Transverse colon (tissue), 4 donors: ENCODE results near the gene OR4M2. TPM values are rescaled to one million over a fixed set of nuclear protein-coding genes. Genes with fewer than 3 reads are reported as not detected.
"Not testable (repeated sequence)": the region's sequence is repeated elsewhere in the genome, so short reads cannot be mapped to it uniquely, and the experiment has no call there.

Experiments
- DNase-seq: peaks from one replicate; pipeline ENCODE4 v3.0.0-alpha.2; 2019
- H3K27ac ChIP-seq, 4 donors: fragments of 200-600 bp; sonication (generic); 2 replicates each; pipeline ENCODE4 v1.5.1; 2016 to 2018; ENCODE audit warnings: inconsistent platforms in 4 of 4
- H3K27me3 ChIP-seq: fragments of 200-600 bp; sonication (generic); 2 replicates; pipeline ENCODE4 v1.5.1; 2017; ENCODE audit warnings: inconsistent platforms
- H3K36me3 ChIP-seq, 4 donors: fragments of 200-600 bp; sonication (generic); 2 replicates each; pipeline ENCODE4 v1.5.1; 2017 to 2019; ENCODE audit warnings: inconsistent platforms in 4 of 4
- H3K4me1 ChIP-seq, 4 donors: fragments of 200-600 bp; sonication (generic); 2 replicates each; pipeline ENCODE4 v1.5.1; 2017 to 2020; ENCODE audit warnings: inconsistent platforms in 4 of 4
- H3K4me3 ChIP-seq, 4 donors: fragments of 200-600 bp; sonication (generic); 1 replicate in 1 of 4; 2 replicates in 3 of 4; pipeline versions ENCODE4 v1.5.1 to v1.6.1; 2017 to 2019; ENCODE audit warnings: inconsistent platforms in 4 of 4
- H3K9me3 ChIP-seq, 2 donors: fragments of 200-600 bp; sonication (generic); 2 replicates each; pipeline ENCODE4 v1.5.1; 2017 to 2019; ENCODE audit warnings: inconsistent platforms in 2 of 2
- WGBS, 2 donors: methylation state at CpG; one replicate each; pipeline ENCODE4 v1.1.5; 2018; ENCODE audit warnings: low coverage in 1 of 2; 5-methylcytosine and 5-hydroxymethylcytosine counted together
- in situ Hi-C, 4 donors: fragments of 200-750 bp; cut with MboI; loops; one replicate each; pipeline versions ENCODE4 v1.15.0 to v1.15.1; 2017; ENCODE audit warnings: low sequenced_read_pairs in 3 of 4, low pct_ligation_motif_present in 1 of 4, low pct_unique_long_range_greater_than_20kb in 1 of 4
- intact Hi-C: fragments of 100-400 bp; cut with DNase I; formaldehyde crosslinking; loops from one replicate; pipeline ENCODE4 v1.15.1; 2023; ENCODE audit warnings: low total_unique reads
- total RNA-seq, 4 donors: library from RNA; depleted of rRNA; stranded (reverse); fragments of >200 nt; gene quantifications; one replicate each; pipeline ENCODE4 v1.1.0, GENCODE V29; 2016

The OR4M2 gene
- total RNA-seq = not detected

- in situ Hi-C loops, H3K9me3 ChIP-seq, H3K4me3 ChIP-seq, H3K27me3 ChIP-seq, DNase-seq, H3K36me3 ChIP-seq, intact Hi-C loops, H3K27ac ChIP-seq, H3K4me1 ChIP-seq: not testable (repeated sequence)
- WGBS, 2 donors = no CpG with 5 or more reads among the region's 2 CpGs
Observed at GRCh38 chr15:22080227-22080626, at the start of gene OR4M2. Gene OR4M2, plus strand, starts transcription at chr15:22080527. Its CDS starts 98 bp downstream, at chr15:22080625.

- intact Hi-C loops, in situ Hi-C loops, H3K4me1 ChIP-seq, H3K27ac ChIP-seq, H3K9me3 ChIP-seq, H3K4me3 ChIP-seq, H3K36me3 ChIP-seq, DNase-seq, H3K27me3 ChIP-seq: not testable (repeated sequence)
Observed at GRCh38 chr15:22069267-22069666, 11.1 kb upstream of the OR4M2 start.

DNA sequence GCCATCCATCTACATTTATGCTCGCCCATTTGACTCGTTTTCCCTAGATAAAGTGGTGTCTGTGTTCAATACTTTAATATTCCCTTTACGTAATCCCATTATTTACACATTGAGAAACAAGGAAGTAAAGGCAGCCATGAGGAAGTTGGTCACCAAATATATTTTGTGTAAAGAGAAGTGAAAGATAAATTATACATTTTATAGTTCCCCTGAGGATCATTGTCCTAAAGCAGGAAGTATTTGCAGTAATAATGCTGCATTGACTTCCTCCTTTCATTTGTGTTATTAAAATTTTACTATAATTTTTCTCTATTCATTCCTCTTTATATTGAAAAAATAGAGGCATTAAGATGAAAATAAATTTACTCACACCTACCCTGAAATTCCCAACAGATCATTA is 1.1 kb downstream of the OR4M2 start:
- intact Hi-C loops, DNase-seq, in situ Hi-C loops, H3K4me3 ChIP-seq, H3K4me1 ChIP-seq, H3K36me3 ChIP-seq, H3K27ac ChIP-seq, H3K27me3 ChIP-seq, H3K9me3 ChIP-seq: not testable (repeated sequence)
- WGBS, 2 donors = no CpG with 5 or more reads among the region's 3 CpGs

DNA sequence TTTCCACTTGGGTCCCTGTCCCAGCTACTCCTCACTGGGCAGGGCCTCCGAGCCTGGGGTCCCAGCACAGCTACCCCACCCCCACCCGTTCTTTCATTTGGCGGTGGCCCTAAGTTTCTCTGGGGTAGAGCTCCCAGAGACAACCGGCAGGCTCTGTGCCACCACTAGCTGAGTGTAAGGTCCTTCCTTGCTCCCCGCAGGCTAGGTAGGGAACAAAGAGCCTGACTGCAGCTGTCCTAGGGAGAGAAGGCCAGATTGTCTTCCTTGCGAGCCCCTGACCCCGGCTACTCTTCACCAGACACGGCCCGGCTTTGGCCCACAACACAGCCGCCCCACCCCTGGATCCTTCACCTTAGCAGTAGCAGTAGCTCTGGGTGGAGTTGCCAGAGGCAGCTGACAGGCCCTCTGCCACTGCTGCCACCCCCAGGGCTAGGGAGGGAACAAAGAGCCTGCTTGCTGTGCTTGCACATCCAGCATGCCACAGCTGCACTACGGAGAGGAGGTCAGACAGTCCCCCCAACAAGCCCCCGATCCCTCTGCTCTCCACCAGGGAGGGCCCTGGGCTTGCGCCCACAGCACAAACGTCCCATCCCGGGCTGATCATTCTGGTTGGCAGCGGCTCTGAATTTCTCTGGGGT is 18.4 kb downstream of the OR4M2 start:
- H3K4me1 ChIP-seq, H3K36me3 ChIP-seq, H3K27ac ChIP-seq, H3K4me3 ChIP-seq, in situ Hi-C loops, H3K27me3 ChIP-seq, DNase-seq, H3K9me3 ChIP-seq, intact Hi-C loops: not testable (repeated sequence)
- WGBS, 2 donors = 60% methylated on average over 1 of the region's 16 CpGs; no CpG with 5 or more reads in 1 of the 2 donors

- in situ Hi-C loops, H3K4me3 ChIP-seq, H3K27me3 ChIP-seq, H3K4me1 ChIP-seq, H3K27ac ChIP-seq, DNase-seq, H3K36me3 ChIP-seq, H3K9me3 ChIP-seq, intact Hi-C loops: not testable (repeated sequence)
- WGBS, 2 donors = no CpG with 5 or more reads among the region's 17 CpGs
Observed at GRCh38 chr15:22099289-22099891, 19.1 kb downstream of the OR4M2 start.

- H3K4me3 ChIP-seq, H3K27me3 ChIP-seq, in situ Hi-C loops, intact Hi-C loops, H3K9me3 ChIP-seq, H3K27ac ChIP-seq, H3K4me1 ChIP-seq, H3K36me3 ChIP-seq, DNase-seq: not testable (repeated sequence)
- WGBS, 2 donors = 74% methylated on average over 5 of the region's 5 CpGs; no CpG with 5 or more reads in 1 of the 2 donors
Observed at GRCh38 chr15:22122033-22122432, 41.7 kb downstream of the OR4M2 start.

Other genes starting within 250 kb of the OR4M2 start
- not detected for gene POTEB, start 202.8 kb upstream of the OR4M2 start, total RNA-seq